Kidney tubule cell (primary cell): ENCODE measurements around the gene LRMDA.

Experiments used
- DNase-seq: peaks from one replicate; pipeline ENCODE4 v3.0.0-alpha.2; 2018; ENCODE audit warnings: low spot score

Gene LRMDA

GRCh38 chr10:75956624-75957023 lies 525.2 kb downstream of the LRMDA start:
- DNase-seq = peak; percentile 20

- no peak for DNase-seq
Observed at GRCh38 chr10:75957314-75958120, 526.1 kb downstream of the LRMDA start.

GRCh38 chr10:75959209-75959608 lies 527.8 kb downstream of the LRMDA start:
- peak; percentile 88 for DNase-seq

GRCh38 chr10:75959912-75960311 lies 528.5 kb downstream of the LRMDA start:
- DNase-seq = no peak

DNA sequence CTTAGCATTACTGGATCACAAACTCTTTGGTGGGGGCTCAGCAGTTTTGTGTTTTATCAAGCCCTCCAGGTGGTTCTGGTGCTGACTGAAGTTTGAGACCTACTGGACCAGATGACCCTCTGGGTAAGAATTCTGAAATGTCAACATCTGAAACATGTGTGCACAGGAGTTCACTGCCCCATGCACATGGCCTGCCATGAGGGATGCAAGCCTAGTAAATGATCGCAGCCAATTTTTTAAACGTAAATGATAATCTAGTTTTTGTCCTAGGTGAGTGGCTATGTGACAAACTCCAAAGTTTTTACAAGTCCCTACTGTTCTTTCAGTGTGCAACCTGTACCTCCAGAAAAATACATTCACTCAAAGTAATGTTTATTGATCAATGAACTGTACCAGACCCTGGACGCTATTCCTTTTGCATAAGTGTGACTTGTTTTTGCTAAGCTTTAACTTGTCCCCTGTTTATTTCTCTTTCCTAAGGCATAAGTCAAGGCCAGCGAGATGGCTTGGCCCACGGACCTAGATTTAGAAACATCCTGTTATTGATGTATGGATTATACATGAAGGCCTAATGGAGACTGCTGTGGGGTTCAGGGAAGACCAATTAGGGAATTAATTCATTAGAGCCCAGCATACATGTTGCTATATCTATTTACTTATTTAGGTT lies 531.1 kb downstream of the LRMDA start:
- no peak for DNase-seq

- no peak for DNase-seq
Observed at GRCh38 chr10:75967491-75967890, 536.1 kb downstream of the LRMDA start.

- no peak for DNase-seq
Observed at GRCh38 chr10:75969031-75969430, 537.6 kb downstream of the LRMDA start.

DNA sequence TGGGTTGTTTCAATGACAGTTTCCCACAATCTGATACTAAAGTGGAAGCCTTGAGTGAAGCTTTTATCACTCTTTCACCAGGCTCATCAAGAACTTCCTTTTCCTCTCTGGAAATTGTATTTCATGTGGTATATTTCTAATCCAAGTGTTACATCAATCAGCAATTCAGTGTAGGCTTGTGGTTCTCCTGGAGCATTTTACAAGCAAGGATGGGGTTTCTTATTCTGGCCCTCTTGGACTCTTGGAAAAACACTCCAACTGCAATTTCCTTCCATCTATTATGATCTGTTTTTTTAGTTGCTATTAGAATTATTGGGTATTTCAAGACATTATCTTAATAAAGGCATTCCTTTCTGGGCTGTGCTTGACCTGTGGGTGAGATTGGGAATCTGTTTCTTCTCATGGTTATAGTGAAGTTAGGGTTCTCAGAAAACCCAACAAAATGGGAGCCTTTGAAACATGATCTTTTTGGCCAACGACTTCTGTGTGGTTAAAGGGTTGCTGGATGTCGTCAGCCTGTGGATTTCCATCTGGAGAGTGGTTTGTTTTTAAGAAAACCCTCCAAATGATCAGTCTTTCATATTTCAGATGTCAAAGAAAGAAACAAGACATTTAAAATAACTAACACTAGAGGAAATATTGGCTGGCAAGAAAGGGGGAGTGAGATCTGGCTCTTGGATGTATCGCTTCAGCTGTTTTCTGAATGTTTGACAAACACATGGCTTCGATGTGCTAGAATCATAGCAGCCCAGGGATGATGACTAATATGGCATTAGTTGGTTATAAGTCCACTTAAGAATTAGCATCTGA lies 540.2 kb downstream of the LRMDA start:
- no peak for DNase-seq

GRCh38 chr10:75972491-75973276 lies 541.3 kb downstream of the LRMDA start:
- DNase-seq = no peak

DNA sequence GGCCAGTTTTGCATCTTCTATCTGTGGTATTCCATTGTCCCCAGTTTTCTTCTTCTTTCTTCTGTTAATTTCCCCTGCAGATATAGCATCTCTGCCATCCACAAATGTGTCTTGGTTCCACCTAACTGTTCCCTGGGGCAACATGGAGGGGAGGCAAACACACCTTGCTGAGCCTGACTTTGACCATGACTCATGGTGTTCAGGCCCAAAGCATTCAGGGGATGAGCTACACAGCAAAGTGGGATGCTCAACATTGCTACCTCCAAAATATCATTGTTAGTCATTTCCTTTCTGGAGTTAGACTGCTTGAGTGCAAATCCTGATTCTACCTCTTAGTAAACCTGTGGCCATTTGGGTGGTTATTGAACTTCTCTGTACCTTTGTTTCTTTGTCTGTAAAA lies 542.7 kb downstream of the LRMDA start:
- DNase-seq = peak; percentile 63

DNA sequence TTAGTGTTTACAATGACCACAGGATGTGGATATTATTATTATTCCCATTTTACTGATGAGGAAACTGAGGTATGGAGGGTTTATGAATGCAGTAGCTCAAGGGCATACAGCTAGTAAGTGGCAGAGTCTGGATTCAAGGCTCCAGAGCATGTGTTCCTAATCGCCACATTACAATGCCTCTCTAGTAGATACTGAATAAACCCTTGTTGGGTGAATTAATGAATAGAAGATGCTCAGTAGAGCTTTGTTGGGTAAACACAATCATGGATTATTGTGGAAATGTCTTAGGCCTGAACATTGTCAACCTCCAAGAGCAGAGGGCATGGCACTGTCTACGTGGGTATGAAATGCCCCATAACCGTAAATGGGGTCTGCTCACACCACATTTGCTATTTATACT lies 545.3 kb downstream of the LRMDA start:
- no peak for DNase-seq

- no peak for DNase-seq
Observed at GRCh38 chr10:75977139-75977538, 545.7 kb downstream of the LRMDA start.

DNA sequence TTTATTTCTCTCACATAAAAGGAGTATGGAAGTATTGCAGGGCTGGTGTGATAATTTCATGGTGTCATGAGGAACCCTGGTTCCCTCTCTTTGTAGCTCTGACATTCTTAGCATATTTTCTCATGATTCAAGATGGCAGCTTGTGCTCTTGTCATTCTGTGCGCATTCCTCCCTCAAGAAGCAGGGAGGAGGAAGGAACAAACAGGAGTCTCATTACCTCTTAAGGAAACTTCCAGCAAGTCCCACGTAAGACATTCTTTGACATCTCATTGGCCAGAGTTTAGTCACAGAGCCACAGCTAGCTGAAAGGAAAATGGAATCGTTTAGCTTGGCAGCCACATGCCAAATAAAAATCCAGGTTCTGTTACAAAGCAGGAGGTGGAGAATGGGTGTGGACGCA lies 546.8 kb downstream of the LRMDA start:
- peak; percentile 24 for DNase-seq

DNA sequence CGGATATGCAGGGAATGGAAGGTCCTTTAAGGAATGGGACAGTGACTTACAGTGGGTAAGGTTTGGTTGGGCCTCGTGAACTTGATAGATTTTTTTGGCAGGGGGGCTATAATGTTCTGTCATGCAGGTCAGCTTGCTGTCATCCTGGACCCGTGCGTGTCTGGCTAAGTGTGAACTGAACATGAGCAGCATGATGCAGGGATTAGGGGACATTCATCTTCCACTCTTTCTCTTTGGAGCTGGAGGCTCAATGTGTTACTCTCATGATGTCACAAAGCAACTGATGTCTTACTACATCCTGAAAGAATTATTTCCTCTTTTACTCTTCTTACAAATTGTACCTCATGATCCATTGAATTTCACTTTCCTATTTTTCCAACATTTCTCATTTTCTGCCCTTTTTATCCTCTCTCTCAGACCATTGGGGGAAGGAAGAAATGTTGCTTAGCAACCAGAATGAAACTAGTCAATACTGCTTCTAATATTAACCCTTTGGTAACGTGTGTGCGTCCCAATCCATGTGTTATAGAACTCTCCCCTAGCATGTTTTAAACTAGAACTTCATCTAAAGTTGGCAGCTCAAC lies 549.1 kb downstream of the LRMDA start:
- DNase-seq = no peak

DNA sequence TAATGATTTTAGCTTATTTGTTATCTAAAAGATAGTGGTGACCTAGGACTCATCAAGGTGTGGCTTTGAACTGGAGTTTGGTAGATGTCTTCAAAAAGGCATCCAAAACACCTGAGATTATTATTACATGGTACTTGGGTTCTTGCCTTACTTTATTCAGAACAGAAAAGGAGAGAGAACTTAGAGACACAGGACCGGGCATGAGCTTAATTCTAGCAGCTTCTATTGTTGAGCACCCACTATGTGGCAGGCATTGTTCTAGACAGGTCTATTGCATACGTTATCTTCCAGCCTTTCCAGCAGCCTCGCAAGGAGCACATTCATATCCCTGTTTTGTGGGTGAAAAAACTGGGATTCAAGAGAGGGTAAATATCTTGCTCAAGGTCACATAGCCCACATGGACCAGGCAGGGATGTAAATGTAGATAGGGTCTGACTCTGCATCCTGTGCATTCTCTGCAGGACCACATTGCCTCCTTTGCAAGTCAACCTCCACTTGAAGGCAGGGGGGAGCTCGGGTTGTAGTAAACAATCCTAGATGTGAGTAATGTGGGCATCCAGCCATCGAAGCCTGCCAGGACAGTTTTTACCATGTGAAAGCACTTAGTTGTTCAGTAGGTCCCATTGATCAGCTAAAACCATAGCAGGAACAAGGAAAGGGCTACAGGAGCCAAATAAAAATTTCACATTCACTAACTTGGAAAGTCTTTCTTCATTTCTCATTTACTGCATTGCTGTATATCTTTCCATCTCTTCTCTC lies 551.4 kb downstream of the LRMDA start:
- no peak for DNase-seq

GRCh38 chr10:75984067-75984466 lies 552.6 kb downstream of the LRMDA start:
- DNase-seq = no peak

DNA sequence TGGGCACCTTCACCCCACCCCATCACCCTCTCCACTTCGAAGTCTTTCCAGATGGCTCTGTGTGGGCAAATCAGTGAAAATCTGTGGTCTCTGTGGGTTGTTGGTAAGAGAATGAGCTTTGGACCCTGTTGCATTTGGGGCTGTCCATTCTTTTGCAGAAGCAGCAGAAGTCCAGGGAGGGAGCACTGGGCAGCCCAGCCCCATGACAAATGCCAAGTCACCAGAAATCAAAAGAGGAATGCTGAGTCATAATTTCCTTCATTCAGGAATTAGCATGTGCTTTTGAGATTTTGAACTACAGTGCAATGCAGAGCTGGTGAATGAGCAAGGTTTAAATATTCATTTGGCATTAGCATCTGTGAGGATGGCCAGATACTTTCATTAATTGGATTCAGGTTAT lies 556.2 kb downstream of the LRMDA start:
- DNase-seq = peak; percentile 57

DNA sequence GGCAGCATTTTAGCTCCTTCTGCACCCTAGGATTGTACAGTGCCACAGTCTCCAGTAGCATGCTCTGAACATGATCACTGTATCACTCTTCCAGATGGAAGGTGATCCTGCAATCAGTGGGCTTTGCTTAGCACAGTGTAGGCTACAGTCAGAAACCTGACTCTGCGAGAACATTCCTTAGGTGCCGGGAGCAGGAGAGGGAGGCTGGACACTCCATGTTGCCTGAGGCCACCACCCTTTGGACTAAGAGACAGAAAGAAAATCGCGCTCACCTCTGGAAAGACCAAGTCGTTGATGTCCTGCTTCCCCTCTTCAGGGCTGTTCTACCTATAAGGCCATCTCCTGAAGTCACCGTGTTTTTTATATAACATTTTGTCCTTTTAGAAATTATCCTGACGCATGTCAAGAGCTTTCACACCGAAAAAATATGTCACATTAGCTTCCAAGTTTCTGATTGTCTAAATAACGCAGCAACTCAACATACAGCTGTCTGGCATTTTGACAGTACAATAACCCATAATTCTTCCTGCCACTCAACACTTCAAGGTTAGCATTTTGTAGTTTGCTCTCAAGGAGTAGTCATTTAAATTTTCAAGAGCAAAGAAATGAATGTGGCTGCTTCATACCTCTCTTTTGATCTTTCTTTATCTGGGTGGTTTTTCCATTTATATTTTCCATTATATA lies 563.1 kb downstream of the LRMDA start:
- DNase-seq = no peak

- no peak for DNase-seq
Observed at GRCh38 chr10:75995041-75995430, 563.6 kb downstream of the LRMDA start.

DNA sequence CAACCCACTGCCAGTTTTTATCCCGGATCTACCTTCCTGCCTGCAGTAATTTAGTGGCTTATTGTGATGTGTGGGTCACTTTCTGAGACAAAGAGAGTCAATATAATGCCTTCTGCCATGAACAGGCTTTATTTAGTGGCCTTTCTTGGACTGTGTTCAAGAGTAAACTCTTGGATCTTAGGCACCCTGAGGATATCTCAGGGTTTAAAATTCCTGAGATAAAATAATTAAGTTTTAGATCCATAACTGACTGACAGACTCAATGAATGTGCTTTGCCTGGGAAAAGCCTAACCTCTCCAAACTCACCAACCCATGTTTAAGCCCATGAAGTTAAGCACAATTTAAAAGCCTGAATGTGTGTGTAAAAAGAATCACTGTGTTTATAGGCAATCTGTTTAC lies 564.3 kb downstream of the LRMDA start:
- DNase-seq = no peak
